CD4-positive, alpha-beta T cell (primary cell): Measurements from ENCODE around the gene CHD9NB. TPM values are rescaled to one million over a fixed set of nuclear protein-coding genes. Genes with fewer than 3 reads are reported as not detected.

Experiments used
- ATAC-seq: fragments of 200-7000 bp; cut with Tn5 transposase; one replicate; pipeline ENCODE4 v1.10.0; 2022; ENCODE audit warnings: mild to moderate bottlenecking; ENCODE audit not compliant: poor library complexity
- CTCF ChIA-PET: fragments of 350-600 bp; sonication (Branson Sonifier 250); formaldehyde crosslinking; loops from one replicate; lab custom pipeline; 2021; ENCODE audit warnings: antibody characterized with exemption, inconsistent platforms; lab: Charles Lee
- POLR2A ChIA-PET: fragments of 350-600 bp; sonication (Branson Sonifier 250); formaldehyde crosslinking; loops from one replicate; lab custom pipeline; 2021; ENCODE audit warnings: antibody characterized with exemption, inconsistent platforms; lab: Charles Lee
- DNase-seq, 14 experiments: peaks; one replicate each; pipeline ENCODE4 v3.0.0-alpha.2; 2013 to 2020; ENCODE audit warnings: mixed read lengths in 2 of 14
- H3K27ac ChIP-seq, 2 donors: one replicate each; pipeline versions ENCODE4 v1.5.1 to v1.7.0; 2013; ENCODE audit warnings: low read length in 2 of 2, low read depth in 1 of 2, mild to moderate bottlenecking in 1 of 2
- H3K27me3 ChIP-seq, 2 experiments: 1 replicate in 1 of 2; 2 replicates in 1 of 2; pipeline versions ENCODE4 v1.6.1 to v1.7.0; 2013; ENCODE audit warnings: low read length in 2 of 2, control low read depth in 1 of 2, mild to moderate bottlenecking in 1 of 2, moderate library complexity in 1 of 2; ENCODE audit not compliant: insufficient read depth in 2 of 2, control insufficient read depth in 1 of 2
- H3K36me3 ChIP-seq: one replicate; pipeline ENCODE4 v1.6.1; 2013; ENCODE audit warnings: low read length, control low read depth; ENCODE audit not compliant: insufficient read depth
- H3K4me1 ChIP-seq: one replicate; pipeline ENCODE4 v1.6.1; 2013; ENCODE audit warnings: low read length, control low read depth; ENCODE audit not compliant: insufficient read depth
- H3K4me3 ChIP-seq: one replicate; pipeline ENCODE4 v1.5.1; 2013; ENCODE audit warnings: mild to moderate bottlenecking, low read length, moderate library complexity
- H3K9me3 ChIP-seq, 2 experiments: 1 replicate in 1 of 2; 2 replicates in 1 of 2; pipeline versions ENCODE4 v1.6.1 to v1.7.0; 2013; ENCODE audit warnings: low read length in 2 of 2, mild to moderate bottlenecking in 2 of 2, control low read depth in 1 of 2, moderate library complexity in 1 of 2; ENCODE audit not compliant: control insufficient read depth in 1 of 2, insufficient read depth in 1 of 2
- H3K27ac Mint-ChIP-seq: one replicate; pipeline ENCODE4 v1.8.0; 2020; ENCODE audit warnings: mixed read lengths
- H3K27me3 Mint-ChIP-seq: one replicate; pipeline ENCODE4 v1.8.0; 2021; ENCODE audit warnings: mixed read lengths
- H3K36me3 Mint-ChIP-seq: one replicate; pipeline ENCODE4 v1.8.0; 2021; ENCODE audit warnings: low read depth, mixed read lengths
- H3K4me1 Mint-ChIP-seq: one replicate; pipeline ENCODE4 v1.8.0; 2021; ENCODE audit warnings: low read depth, mixed read lengths
- H3K4me3 Mint-ChIP-seq: one replicate; pipeline ENCODE4 v1.8.0; 2020; ENCODE audit warnings: mild to moderate bottlenecking, mixed read lengths
- H3K9me3 Mint-ChIP-seq: one replicate; pipeline ENCODE4 v1.8.0; 2020; ENCODE audit warnings: mixed read lengths
- intact Hi-C, 2 experiments: fragments of 100-400 bp; cut with DNase I in 1 of 2; cut with micrococcal nuclease in 1 of 2; formaldehyde crosslinking; loops; one replicate each; pipeline versions ENCODE4 v1.15.1 to v1.9.0; 2023 to 2025; cut with DNase I, micrococcal nuclease
- total RNA-seq, 174 experiments: library from RNA in 2 of 174; stranded (reverse) in 2 of 174; gene quantifications; one replicate each; pipeline ENCODE4 v1.2.3 and lab custom pipeline; 2021 to 2026
- TF ChIP-seq, protein P1 (sequence below): fragments of 200-600 bp; IDR thresholded peaks from one replicate; pipeline ENCODE4 v1.8.0; 2022; ENCODE audit warnings: antibody characterized with exemption, mild to moderate bottlenecking

Gene CHD9NB
- total RNA-seq, 2 experiments from 2014 or later: not detected

DNA sequence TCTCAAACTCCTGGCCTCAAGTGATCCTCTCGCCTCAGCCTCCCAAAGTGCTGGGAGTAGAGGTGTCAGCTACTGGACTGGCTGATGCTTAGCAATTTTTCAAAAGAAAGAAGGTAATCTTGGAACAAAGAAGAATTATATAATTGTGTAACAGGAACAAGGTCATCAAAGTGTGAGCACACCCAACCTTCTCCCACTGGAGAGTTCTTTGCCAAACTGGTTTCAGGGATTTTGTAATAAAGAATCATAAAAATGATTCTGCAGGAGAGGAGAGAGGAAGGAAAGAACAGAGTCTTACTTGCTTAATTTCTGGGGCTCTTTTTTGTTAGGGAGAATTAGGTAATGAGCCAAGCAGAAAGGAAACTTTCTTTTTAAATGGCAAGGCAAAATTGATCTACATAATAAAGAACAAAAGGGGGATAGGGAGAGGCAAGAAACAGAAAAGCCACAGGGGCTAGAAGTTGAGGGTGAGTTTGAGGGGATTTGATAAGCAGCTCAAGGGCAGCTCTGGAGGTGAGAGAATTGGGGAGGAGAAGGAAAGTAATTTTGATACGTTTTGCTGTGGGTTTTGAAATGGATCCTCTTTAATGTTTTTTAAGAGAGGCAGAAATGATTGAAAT, 21.3 kb downstream of the CHD9NB start:
- no peaks in the 10 kb centered on the region for H3K9me3 ChIP-seq
- H3K36me3 ChIP-seq: no peaks in the 10 kb centered on the region
- H3K27ac ChIP-seq: no peak overlapping the region
- no peaks in the 10 kb centered on the region for H3K27me3 ChIP-seq
- peaks cover 28% of the 10 kb centered on the region for H3K27me3 Mint-ChIP-seq
- H3K4me1 ChIP-seq: no peaks in the 10 kb centered on the region
- H3K4me3 ChIP-seq: no peak overlapping the region
- no peaks in the 10 kb centered on the region for H3K9me3 Mint-ChIP-seq
- no peak overlapping the region for H3K27ac Mint-ChIP-seq
- ChIA-PET CTCF (no interaction called here), POLR2A (no interaction called here)
- no peaks in the 10 kb centered on the region for H3K4me1 Mint-ChIP-seq
- ATAC-seq (no peak), DNase-seq (no peak)
- no peak overlapping the region for H3K4me3 Mint-ChIP-seq
- intact Hi-C loops: no loop called here
- no peaks in the 10 kb centered on the region for H3K36me3 Mint-ChIP-seq
- TF ChIP-seq, protein P1, sequence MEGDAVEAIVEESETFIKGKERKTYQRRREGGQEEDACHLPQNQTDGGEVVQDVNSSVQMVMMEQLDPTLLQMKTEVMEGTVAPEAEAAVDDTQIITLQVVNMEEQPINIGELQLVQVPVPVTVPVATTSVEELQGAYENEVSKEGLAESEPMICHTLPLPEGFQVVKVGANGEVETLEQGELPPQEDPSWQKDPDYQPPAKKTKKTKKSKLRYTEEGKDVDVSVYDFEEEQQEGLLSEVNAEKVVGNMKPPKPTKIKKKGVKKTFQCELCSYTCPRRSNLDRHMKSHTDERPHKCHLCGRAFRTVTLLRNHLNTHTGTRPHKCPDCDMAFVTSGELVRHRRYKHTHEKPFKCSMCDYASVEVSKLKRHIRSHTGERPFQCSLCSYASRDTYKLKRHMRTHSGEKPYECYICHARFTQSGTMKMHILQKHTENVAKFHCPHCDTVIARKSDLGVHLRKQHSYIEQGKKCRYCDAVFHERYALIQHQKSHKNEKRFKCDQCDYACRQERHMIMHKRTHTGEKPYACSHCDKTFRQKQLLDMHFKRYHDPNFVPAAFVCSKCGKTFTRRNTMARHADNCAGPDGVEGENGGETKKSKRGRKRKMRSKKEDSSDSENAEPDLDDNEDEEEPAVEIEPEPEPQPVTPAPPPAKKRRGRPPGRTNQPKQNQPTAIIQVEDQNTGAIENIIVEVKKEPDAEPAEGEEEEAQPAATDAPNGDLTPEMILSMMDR: no peak

DNA sequence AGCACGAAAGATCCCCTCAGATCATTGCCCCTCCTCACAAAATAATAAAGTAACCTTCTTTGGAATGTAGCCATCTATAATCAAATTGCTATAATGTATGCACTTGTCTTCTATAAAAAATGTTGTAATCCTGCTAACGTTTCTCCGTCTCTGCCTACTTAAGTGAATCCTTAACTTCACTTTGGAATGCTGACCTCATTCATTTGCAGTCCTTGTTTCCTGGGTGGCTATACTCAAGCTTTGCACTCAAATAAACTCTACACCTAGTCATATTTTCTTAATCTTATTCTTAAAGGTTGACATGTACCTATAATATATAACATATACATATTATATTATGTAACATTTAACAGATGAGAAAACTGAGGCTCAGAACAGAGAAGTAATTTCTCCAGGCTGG, 22.7 kb downstream of the CHD9NB start:
- no peaks in the 10 kb centered on the region for H3K4me1 Mint-ChIP-seq
- DNase-seq: no peak
- H3K9me3 ChIP-seq: no peaks in the 10 kb centered on the region
- TF ChIP-seq, protein P1: no peak
- H3K27ac Mint-ChIP-seq: no peak overlapping the region
- peaks cover 18% of the 10 kb centered on the region for H3K27me3 Mint-ChIP-seq
- ChIA-PET CTCF (no interaction called here), POLR2A (no interaction called here)
- H3K36me3 ChIP-seq: no peaks in the 10 kb centered on the region
- H3K9me3 Mint-ChIP-seq: no peaks in the 10 kb centered on the region
- intact Hi-C loops: no loop called here
- H3K4me3 ChIP-seq: no peak overlapping the region
- no peak overlapping the region for H3K4me3 Mint-ChIP-seq
- H3K27ac ChIP-seq: no peak overlapping the region
- H3K4me1 ChIP-seq: no peaks in the 10 kb centered on the region
- no peaks in the 10 kb centered on the region for H3K36me3 Mint-ChIP-seq
- no peaks in the 10 kb centered on the region for H3K27me3 ChIP-seq
- ATAC-seq: no peak

DNA sequence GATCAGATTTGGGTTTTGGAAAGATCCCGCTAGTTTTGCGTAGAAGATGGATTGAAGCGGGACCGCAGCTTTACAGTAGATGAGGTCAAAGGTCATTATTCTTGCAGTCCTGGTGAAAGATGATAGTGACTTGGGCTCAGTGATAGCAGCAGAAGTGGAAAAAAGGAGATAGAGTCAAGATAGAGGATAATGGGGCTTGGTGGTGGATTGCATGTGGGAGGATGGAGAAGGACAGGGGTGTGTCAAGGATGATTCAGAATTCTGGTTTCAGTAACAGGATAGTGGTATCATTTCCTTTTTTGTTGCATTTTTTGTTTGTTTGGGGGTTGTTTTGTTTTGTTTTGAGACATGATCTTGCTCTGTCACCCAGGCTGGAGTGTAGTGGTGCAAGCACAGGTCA, 28.7 kb downstream of the CHD9NB start:
- Histone ChIP-seq H3K9me3 (no peaks in the 10 kb centered on the region), H3K36me3 (no peaks in the 10 kb centered on the region), H3K4me1 (no peaks in the 10 kb centered on the region), H3K27me3 (no peaks in the 10 kb centered on the region), H3K4me3 (no peak overlapping the region), H3K27ac (no peak overlapping the region)
- ATAC-seq: no peak
- intact Hi-C loops: no loop called here
- DNase-seq: no peak
- no peak overlapping the region for H3K27ac Mint-ChIP-seq
- H3K9me3 Mint-ChIP-seq: no peaks in the 10 kb centered on the region
- no peaks in the 10 kb centered on the region for H3K4me1 Mint-ChIP-seq
- TF ChIP-seq, protein P1: no peak
- CTCF ChIA-PET: no interaction called here
- H3K4me3 Mint-ChIP-seq: no peak overlapping the region
- no peaks in the 10 kb centered on the region for H3K36me3 Mint-ChIP-seq
- POLR2A ChIA-PET: no interaction called here
- no peaks in the 10 kb centered on the region for H3K27me3 Mint-ChIP-seq
